Ishikawa (cell line): ENCODE results near the gene STXBP1.

Experiments
- CEBPB ChIP-seq: IDR thresholded peaks from 2 replicates; pipeline ENCODE4 v1.6.1; 2012
- CREB1 ChIP-seq: IDR thresholded peaks from 2 replicates; pipeline ENCODE4 v1.6.1; 2012; ENCODE audit warnings: low read depth
- EGR1 ChIP-seq: IDR thresholded peaks from 2 replicates; pipeline ENCODE4 v1.6.1; 2012
- EP300 ChIP-seq: IDR thresholded peaks from 2 replicates; pipeline ENCODE4 v1.6.1; 2012; ENCODE audit warnings: borderline replicate concordance
- FOXM1 ChIP-seq: IDR thresholded peaks from 2 replicates; pipeline ENCODE4 v1.6.1; 2012; ENCODE audit warnings: low read depth, borderline replicate concordance
- NFIC ChIP-seq: IDR thresholded peaks from 2 replicates; pipeline ENCODE4 v1.6.1; 2012
- RAD21 ChIP-seq: IDR thresholded peaks from 2 replicates; pipeline ENCODE4 v1.6.1; 2012; ENCODE audit warnings: low read depth
- TAF1 ChIP-seq: IDR thresholded peaks from 2 replicates; pipeline ENCODE4 v1.6.1; 2012; ENCODE audit warnings: low read depth, mild to moderate bottlenecking
- TCF12 ChIP-seq: IDR thresholded peaks from 2 replicates; pipeline ENCODE4 v1.6.1; 2012; ENCODE audit warnings: low read depth
- TEAD4 ChIP-seq: IDR thresholded peaks from 2 replicates; pipeline ENCODE4 v1.6.1; 2012
- YY1 ChIP-seq: IDR thresholded peaks from 2 replicates; pipeline ENCODE4 v1.6.1; 2012; ENCODE audit warnings: low read depth
- ZBTB7A ChIP-seq: IDR thresholded peaks from 2 replicates; pipeline ENCODE4 v1.6.1; 2012; ENCODE audit warnings: low read depth
- TF ChIP-seq, protein P1 (sequence below): IDR thresholded peaks from 2 replicates; pipeline ENCODE4 v1.6.1; 2012
- TF ChIP-seq, protein P2 (sequence below): IDR thresholded peaks from 2 replicates; pipeline ENCODE4 v1.6.1; 2012
- TF ChIP-seq, protein P3 (sequence below): IDR thresholded peaks from 2 replicates; pipeline ENCODE4 v1.6.1; 2012; ENCODE audit warnings: low read depth, mild to moderate bottlenecking

The STXBP1 gene

DNA sequence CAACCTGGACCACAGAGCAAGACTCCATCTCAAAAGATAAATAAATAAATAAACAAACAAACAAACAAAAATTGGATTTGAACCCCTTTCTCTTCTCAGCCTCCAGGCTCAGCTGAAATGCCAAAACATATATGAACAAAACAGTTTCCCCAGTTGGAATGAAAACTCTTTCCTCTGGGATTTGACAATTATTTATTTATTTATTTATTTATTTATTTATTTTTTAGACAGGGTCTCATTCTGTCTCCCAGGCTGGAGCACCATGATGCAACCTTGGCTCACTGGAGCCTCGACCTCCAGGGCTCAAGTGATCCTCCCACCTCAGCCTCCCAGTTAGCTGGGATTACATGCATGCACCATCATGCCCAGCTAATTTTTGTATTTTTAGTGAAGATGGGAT, 6.0 kb upstream of the STXBP1 start:
- TF ChIP-seq CREB1 = no peak
- no peak for TF ChIP-seq TAF1

DNA sequence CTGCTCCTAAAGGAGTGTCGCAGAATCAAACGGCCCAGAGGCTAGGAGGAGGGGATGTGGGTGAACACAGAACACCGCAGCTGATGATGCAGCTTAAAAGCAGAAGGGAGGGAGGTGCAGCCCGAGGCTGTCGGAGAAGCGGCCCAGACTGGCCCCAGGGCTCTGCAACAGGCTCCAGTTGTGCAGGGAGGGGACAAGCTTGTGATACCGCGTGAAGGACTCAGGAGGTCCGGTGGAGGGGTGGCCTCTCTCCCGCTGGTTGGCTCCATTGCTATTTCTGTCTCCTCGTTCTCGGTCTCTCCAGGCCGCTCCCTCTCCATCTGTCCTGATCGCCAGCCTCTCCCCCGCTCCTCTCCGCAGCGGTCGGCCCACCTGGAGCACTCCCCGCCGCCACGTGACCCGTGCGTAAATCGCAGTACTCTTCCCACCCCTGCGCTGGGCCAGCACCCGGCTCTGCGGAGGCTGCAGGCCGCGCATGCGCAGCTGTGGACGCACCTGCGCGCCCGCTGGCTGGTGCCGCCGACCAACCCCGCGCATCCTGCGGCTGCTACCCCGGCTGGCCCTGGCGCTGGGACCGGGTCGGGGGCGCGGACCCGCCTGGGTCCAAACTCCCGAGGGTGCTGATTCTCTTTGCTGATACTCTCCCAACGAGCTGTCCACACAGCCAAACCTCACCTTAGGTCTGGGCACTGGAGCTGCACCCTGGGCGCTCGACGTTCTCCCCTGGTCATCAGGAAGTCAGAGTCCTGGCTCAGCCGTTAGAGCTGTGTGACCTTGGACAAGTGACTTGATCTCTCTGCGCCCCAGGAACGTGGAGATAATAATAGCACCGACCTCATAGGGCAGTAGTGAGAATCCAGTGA, 3.7 kb upstream of the STXBP1 start:
- TF ChIP-seq RAD21 = no peak; the same call in 1 of the 2 replicates
- no peak; the same call in 1 of the 2 replicates for TF ChIP-seq TEAD4
- no peak for TF ChIP-seq CEBPB
- peak; percentile 23; the same call in 1 of the 2 replicates for TF ChIP-seq YY1
- TF ChIP-seq CREB1 = no peak
- TF ChIP-seq, protein P1, sequence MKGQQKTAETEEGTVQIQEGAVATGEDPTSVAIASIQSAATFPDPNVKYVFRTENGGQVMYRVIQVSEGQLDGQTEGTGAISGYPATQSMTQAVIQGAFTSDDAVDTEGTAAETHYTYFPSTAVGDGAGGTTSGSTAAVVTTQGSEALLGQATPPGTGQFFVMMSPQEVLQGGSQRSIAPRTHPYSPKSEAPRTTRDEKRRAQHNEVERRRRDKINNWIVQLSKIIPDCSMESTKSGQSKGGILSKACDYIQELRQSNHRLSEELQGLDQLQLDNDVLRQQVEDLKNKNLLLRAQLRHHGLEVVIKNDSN = peak; percentile 99
- TF ChIP-seq EP300 = no peak; the same call in 1 of the 2 replicates
- TF ChIP-seq, protein P2, sequence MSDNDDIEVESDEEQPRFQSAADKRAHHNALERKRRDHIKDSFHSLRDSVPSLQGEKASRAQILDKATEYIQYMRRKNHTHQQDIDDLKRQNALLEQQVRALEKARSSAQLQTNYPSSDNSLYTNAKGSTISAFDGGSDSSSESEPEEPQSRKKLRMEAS = peak; percentile 96
- TF ChIP-seq TAF1 = peak; percentile 34; the same call in 1 of the 2 replicates
- peak; percentile 12; the same call in 1 of the 2 replicates for TF ChIP-seq NFIC
- no peak for TF ChIP-seq EGR1
- TF ChIP-seq FOXM1 = no peak
- no peak for TF ChIP-seq ZBTB7A
- TF ChIP-seq, protein P3, sequence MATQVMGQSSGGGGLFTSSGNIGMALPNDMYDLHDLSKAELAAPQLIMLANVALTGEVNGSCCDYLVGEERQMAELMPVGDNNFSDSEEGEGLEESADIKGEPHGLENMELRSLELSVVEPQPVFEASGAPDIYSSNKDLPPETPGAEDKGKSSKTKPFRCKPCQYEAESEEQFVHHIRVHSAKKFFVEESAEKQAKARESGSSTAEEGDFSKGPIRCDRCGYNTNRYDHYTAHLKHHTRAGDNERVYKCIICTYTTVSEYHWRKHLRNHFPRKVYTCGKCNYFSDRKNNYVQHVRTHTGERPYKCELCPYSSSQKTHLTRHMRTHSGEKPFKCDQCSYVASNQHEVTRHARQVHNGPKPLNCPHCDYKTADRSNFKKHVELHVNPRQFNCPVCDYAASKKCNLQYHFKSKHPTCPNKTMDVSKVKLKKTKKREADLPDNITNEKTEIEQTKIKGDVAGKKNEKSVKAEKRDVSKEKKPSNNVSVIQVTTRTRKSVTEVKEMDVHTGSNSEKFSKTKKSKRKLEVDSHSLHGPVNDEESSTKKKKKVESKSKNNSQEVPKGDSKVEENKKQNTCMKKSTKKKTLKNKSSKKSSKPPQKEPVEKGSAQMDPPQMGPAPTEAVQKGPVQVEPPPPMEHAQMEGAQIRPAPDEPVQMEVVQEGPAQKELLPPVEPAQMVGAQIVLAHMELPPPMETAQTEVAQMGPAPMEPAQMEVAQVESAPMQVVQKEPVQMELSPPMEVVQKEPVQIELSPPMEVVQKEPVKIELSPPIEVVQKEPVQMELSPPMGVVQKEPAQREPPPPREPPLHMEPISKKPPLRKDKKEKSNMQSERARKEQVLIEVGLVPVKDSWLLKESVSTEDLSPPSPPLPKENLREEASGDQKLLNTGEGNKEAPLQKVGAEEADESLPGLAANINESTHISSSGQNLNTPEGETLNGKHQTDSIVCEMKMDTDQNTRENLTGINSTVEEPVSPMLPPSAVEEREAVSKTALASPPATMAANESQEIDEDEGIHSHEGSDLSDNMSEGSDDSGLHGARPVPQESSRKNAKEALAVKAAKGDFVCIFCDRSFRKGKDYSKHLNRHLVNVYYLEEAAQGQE = no peak
- TF ChIP-seq TCF12 = peak; percentile 33; the same call in 1 of the 2 replicates

DNA sequence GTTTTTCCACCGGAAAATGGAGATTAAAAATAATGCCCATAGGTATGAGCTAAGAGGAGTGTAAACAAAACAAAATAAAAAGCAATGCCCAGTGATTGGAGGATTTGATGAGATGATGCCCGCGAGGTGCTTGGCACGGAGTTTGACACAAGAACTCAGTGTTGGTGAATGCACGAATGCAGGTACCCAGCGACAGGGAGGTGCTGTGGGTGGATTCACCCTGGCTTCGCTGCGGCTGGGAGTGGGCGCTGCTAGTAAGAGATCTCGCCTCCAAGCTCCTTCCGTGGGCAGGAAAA, 526 bp upstream of the STXBP1 start:
- TF ChIP-seq CREB1 = no peak
- no peak for TF ChIP-seq RAD21
- TF ChIP-seq, protein P1 = no peak

DNA sequence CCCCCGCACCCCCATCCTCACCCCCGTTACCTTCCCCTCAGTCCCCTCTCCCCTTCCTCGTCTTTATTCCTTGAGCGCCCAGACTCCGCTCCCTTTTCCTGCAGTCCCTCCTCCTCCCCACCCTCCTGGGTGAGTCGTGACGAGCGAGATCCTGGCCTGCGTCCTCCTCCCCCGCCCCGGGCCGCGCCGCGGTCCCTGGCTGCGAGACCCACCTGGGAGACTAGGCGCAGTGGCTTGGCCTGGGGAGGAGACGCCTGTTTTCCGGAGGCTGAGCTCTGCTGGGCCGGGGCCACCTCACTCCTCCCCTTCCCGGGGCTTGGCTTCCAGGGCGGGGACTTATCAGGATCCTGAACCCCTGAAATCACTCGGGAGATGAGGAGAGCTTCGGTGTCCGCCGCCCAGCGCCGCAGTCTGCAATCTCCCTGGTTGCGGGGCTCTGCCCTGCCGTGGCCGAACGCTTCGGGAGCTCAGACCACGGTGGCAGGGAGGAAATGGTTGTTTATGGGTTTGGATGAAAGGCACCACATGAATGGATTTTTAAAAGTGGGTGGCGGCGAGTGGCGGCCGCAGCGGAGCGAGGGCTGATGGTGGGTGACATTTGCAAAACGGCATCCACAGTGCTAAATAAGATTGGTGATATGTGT, 984 bp downstream of the STXBP1 start:
- TF ChIP-seq TEAD4 (no peak), CEBPB (no peak), YY1 (no peak), EGR1 (no peak), EP300 (no peak), TAF1 (no peak), CREB1 (no peak), NFIC (no peak)
- TF ChIP-seq, protein P1 = no peak
- TF ChIP-seq, protein P3 = no peak

DNA sequence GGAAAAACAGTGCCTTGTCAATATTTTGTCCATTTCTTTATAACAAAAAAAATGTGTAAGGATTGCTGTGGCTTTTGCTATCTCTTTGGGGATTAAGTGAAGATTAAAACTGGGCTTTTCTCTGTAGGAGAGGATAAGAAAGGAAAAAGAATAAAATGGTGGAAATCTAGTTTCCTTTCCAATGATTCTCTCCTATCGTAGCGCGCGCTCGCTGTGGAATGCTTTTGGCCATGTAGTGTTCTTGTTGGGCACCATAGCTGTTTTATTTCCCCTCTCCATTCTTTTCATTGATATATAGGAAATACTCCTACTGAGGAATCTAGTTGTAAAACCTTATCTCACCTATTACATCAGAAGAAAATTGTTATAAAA, 1.5 kb downstream of the STXBP1 start:
- TF ChIP-seq CEBPB = no peak
- TF ChIP-seq, protein P2 = no peak
- TF ChIP-seq ZBTB7A = no peak
- TF ChIP-seq TEAD4 = no peak
- TF ChIP-seq EP300 = no peak
- TF ChIP-seq RAD21 = no peak
- TF ChIP-seq EGR1 = no peak
- no peak for TF ChIP-seq FOXM1
- TF ChIP-seq, protein P1 = no peak
- no peak for TF ChIP-seq CREB1
- TF ChIP-seq YY1 = no peak
- TF ChIP-seq, protein P3 = no peak
- TF ChIP-seq TCF12 = no peak
- no peak for TF ChIP-seq TAF1
